ENCODE results near the gene IGFALS.

IGFALS gene

DNA sequence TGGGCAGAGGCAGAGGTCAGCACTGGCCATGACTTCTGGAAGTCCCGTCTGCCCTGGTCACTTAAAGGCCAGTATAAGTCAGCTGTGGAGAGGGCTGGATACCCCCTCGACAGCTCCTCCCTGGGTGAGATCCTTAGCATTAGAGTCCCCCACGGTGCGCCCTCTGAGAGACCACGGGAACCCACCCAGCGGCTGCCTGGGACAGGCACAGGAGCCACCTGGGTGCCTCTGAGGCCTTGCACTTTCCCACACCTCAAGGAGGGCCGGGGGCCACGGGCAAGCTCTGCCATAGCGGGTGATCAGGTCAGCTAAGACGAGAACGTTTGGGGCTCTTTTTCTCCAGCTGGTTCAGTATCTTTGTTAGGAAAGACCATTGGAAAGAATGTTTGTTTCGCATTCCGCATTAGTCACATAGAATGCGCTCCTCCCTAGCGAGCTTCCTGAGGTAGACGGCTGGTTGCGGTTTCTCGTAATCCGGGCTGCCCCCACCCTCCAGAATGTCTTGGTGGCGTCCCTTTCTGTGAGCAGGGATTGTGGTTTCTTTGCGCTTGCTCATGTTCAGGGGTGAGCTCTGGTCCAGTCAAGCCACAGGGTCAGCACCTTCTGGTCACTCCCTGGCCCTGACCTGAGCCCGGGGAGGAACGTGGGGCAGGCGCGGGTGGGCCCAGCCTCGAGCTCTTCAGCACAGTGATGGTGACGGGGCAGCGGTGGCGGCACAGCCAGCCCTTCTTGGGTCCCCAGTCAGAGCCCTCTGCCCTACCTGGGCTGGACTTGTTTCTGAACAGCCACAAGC, 47.4 kb downstream of the IGFALS start:
- Histone ChIP-seq H3K4me1 (no peaks in the 10 kb centered on the region), H3K4me3 (ENCODE audit: low read depth, low read length) (no peak overlapping the region), H3K27me3 (no peaks in the 10 kb centered on the region), H3K36me3 (peaks cover 29% of the 10 kb centered on the region), H3K9me3 (no peaks in the 10 kb centered on the region)
- no peak for DNase-seq
- TF ChIP-seq, protein P1, sequence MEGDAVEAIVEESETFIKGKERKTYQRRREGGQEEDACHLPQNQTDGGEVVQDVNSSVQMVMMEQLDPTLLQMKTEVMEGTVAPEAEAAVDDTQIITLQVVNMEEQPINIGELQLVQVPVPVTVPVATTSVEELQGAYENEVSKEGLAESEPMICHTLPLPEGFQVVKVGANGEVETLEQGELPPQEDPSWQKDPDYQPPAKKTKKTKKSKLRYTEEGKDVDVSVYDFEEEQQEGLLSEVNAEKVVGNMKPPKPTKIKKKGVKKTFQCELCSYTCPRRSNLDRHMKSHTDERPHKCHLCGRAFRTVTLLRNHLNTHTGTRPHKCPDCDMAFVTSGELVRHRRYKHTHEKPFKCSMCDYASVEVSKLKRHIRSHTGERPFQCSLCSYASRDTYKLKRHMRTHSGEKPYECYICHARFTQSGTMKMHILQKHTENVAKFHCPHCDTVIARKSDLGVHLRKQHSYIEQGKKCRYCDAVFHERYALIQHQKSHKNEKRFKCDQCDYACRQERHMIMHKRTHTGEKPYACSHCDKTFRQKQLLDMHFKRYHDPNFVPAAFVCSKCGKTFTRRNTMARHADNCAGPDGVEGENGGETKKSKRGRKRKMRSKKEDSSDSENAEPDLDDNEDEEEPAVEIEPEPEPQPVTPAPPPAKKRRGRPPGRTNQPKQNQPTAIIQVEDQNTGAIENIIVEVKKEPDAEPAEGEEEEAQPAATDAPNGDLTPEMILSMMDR (IDR thresholded peaks at IDR 0.05; ENCODE audit: low read depth, low read length): no peak

DNA sequence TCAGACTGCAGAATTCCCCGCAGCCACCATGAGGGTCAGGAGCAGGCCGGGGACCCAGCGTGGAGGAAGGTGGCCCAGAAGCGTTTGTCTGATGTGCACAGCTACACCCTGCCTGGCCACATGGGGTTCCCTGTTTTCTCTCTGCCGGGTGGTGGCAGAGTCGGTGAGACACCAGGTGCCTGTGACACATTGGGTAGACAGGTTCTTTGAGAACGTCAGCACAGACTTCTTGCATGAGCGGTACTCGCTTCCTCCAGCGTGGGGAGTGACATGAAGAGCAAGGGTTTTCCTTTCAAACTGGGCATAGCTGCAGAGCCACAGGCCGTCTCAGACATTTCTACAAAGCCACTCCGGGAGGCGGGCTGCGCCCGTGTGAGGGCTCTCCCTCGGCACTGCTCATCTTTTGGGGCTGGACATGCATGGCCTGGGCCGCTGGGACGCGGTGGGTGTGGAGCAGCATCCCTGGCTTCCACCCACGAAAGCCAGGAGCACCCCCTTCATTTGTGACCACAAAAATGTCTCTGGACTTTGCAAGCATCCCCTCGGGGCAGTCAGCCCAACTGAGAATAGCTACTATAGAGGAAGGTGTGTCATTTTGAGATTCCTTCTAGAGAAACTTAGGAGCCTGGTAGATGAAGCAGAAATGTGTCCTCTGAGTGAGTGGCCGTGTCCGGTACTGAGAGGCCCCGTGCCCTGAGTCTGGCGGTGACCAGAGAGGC, 48.2 kb downstream of the IGFALS start:
- TF ChIP-seq, protein P1 (IDR thresholded peaks at IDR 0.05; ENCODE audit: low read depth, low read length): no peak
- peaks cover 34% of the 10 kb centered on the region for H3K36me3 ChIP-seq

DNA sequence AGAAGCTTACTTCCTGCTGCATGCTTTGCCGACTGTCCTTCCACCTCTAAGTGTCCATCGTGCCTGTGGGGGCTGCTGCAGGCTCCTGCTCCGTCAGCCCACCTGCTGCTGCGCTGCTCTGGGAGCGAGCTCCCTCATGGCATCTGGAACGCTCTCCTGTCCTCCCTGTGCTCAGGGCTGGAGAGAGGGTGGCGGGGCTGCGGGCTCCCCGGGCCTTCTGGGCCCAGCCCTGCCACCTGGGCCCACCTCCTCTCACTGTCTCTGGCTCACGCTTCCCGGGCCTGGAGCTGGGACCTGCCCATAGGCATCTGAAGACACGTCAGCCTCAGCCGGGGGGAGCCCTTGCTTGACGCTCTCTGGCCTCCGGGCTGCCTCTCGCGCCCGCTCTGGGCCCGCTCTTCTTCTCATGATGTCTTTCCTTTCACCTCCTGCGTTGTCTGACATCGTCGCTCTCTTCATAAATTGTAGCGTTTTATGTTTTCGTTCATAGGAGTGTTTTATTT, 49.1 kb downstream of the IGFALS start:
- H3K4me3 ChIP-seq (ENCODE audit: low read depth, low read length): no peak overlapping the region
- no peaks in the 10 kb centered on the region for H3K27me3 ChIP-seq
- no peak for DNase-seq
- H3K36me3 ChIP-seq: peaks cover 30% of the 10 kb centered on the region
- H3K9me3 ChIP-seq: no peaks in the 10 kb centered on the region
- TF ChIP-seq, protein P1 (IDR thresholded peaks at IDR 0.05; ENCODE audit: low read depth, low read length): no peak
- H3K4me1 ChIP-seq: no peaks in the 10 kb centered on the region

More for the DNA sequence above, 48.2 kb downstream of the IGFALS start:
- no peaks in the 10 kb centered on the region for H3K9me3 ChIP-seq
- no peaks in the 10 kb centered on the region for H3K4me1 ChIP-seq
- H3K27me3 ChIP-seq: no peaks in the 10 kb centered on the region
- no peak for DNase-seq
- no peak overlapping the region for H3K4me3 ChIP-seq (ENCODE audit: low read depth, low read length)

DNA sequence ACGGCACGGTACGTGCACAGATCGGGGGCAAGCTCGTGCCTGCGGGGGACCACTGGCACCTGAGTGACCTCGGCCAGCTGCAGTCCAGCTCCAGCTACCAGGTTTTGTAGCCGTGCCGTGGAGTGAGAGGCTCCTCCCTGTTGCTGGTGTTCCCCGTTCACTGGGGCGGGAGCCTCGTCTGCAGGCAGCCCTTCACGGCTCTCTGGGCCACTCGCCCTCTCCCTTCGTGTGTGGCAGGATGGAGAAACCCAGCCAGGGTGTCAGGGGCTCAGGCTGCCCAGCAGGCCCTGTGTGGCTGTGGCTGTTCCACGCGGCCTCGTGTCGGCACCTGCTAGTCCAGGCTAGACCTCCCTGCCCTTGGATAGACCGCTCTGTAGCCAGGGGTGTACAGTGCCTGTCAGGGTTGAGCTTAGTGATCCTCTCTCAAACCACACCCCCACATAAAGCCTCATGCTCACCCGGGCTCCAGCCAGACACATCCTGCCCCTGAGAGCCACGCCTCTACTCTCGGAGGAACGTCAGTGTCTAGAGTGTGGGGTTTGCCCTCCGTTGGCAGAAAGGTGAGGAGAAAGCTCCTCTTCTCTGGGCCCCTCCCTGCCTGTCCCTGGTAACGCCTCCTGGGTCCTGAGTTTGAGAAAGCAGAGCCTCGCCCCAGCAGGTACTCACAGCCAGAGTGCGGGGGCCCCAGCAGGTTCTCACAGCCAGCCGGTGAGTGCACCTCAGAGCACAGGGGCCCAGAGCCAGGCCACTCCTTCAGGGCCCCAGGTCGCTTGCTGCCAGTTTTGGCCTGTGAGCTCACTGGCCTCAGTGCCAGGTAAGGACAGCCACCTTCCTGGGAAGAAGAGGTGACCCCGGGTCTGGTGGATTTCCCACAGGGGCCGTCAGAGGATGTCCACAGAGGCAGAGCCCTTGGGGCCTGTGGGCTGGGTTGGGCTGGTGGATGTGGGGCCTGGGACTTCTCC, 49.8 kb downstream of the IGFALS start:
- no peaks in the 10 kb centered on the region for H3K9me3 ChIP-seq
- DNase-seq: no peak
- H3K27me3 ChIP-seq: no peaks in the 10 kb centered on the region
- TF ChIP-seq, protein P1 (IDR thresholded peaks at IDR 0.05; ENCODE audit: low read depth, low read length): no peak
- H3K4me1 ChIP-seq: no peaks in the 10 kb centered on the region
- H3K4me3 ChIP-seq (ENCODE audit: low read depth, low read length): no peak overlapping the region
- peaks cover 29% of the 10 kb centered on the region for H3K36me3 ChIP-seq

DNA sequence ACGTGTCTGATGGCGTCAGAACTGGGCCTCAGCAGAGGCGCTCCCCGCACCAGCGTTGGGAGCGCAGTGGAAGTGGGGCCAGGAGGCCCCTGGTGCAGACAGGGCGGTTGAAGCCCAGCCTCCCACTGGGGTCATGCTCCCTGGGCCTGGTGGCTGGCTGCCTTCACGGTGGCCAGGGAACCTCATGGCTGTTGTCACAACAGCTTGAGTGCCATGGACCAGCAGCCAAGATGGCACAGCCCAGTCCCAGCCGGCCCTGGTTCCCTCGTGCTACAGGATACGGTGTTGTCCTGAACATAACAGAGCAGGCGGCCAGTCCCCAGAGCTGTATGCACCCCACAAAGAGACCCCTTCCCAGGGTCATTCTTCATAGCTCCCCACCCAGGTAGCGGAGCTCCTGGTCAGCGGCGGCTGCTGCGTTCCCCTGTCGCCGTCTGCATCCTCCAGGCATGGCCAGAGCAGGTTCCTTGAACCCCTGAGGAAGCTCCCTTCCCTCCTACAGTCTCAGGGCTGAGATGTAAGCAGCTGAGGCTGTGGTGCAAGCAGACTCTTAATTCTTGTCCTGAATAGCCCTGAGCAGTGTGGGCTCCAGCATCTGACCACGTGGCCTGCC, 51.8 kb downstream of the IGFALS start:
- no peaks in the 10 kb centered on the region for H3K4me1 ChIP-seq
- TF ChIP-seq, protein P1 (IDR thresholded peaks at IDR 0.05; ENCODE audit: low read depth, low read length): no peak
- H3K9me3 ChIP-seq: no peaks in the 10 kb centered on the region
- H3K27me3 ChIP-seq: no peaks in the 10 kb centered on the region
- no peak overlapping the region for H3K4me3 ChIP-seq (ENCODE audit: low read depth, low read length)
- no peak for DNase-seq
- H3K36me3 ChIP-seq: peaks cover 19% of the 10 kb centered on the region
